GM21737 (cell line): ENCODE results near the gene CNTN5.
"Not testable (repeated sequence)": the region's sequence is repeated elsewhere in the genome, so short reads cannot be mapped to it uniquely, and the experiment has no call there.

ENCODE experiments used
- ATAC-seq: cut with Tn5 transposase; IDR thresholded peaks from one replicate; pipeline ENCODE4 v1.9.1; 2021; ENCODE audit warnings: mild to moderate bottlenecking, moderate library complexity; ENCODE audit not compliant: unreplicated experiment

The CNTN5 gene

GRCh38 chr11:99706848-99707247 is 686.1 kb downstream of the CNTN5 start:
- no peak for ATAC-seq

GRCh38 chr11:99708928-99709672 is 688.4 kb downstream of the CNTN5 start:
- no peak for ATAC-seq

- no peak for ATAC-seq
Observed at GRCh38 chr11:99716302-99716701, 695.6 kb downstream of the CNTN5 start.

- ATAC-seq = no peak
Observed at GRCh38 chr11:99718291-99718690, 697.5 kb downstream of the CNTN5 start.

GRCh38 chr11:99739464-99740089 is 718.8 kb downstream of the CNTN5 start:
- ATAC-seq = no peak

GRCh38 chr11:99742501-99742900 is 721.8 kb downstream of the CNTN5 start:
- no peak for ATAC-seq

- ATAC-seq = no peak
Observed at GRCh38 chr11:99759787-99760186, 739.0 kb downstream of the CNTN5 start.

- no peak for ATAC-seq
Observed at GRCh38 chr11:99766811-99767210, 746.1 kb downstream of the CNTN5 start.

GRCh38 chr11:99773646-99774045 is 752.9 kb downstream of the CNTN5 start:
- ATAC-seq = no peak

GRCh38 chr11:99781074-99781473 is 760.3 kb downstream of the CNTN5 start:
- no peak for ATAC-seq

GRCh38 chr11:99791354-99791753 is 770.6 kb downstream of the CNTN5 start:
- ATAC-seq = no peak

- ATAC-seq = no peak
Observed at GRCh38 chr11:99795999-99796398, 775.2 kb downstream of the CNTN5 start.

- ATAC-seq = no peak
Observed at GRCh38 chr11:99803501-99803900, 782.8 kb downstream of the CNTN5 start.

GRCh38 chr11:99812516-99812915 is 791.8 kb downstream of the CNTN5 start:
- no peak for ATAC-seq

- no peak for ATAC-seq
Observed at GRCh38 chr11:99814021-99814420, 793.3 kb downstream of the CNTN5 start.

GRCh38 chr11:99814738-99815137 is 794.0 kb downstream of the CNTN5 start:
- no peak for ATAC-seq

- ATAC-seq = no peak
Observed at GRCh38 chr11:99818991-99819390, 798.2 kb downstream of the CNTN5 start.

GRCh38 chr11:99822846-99823565 is 802.3 kb downstream of the CNTN5 start:
- ATAC-seq = no peak

- ATAC-seq = not testable (repeated sequence)
Observed at GRCh38 chr11:99836739-99837138, 816.0 kb downstream of the CNTN5 start.

- ATAC-seq = no peak
Observed at GRCh38 chr11:99841885-99842284, 821.1 kb downstream of the CNTN5 start.

- no peak for ATAC-seq
Observed at GRCh38 chr11:99865951-99866350, 845.2 kb downstream of the CNTN5 start.

GRCh38 chr11:99881610-99882009 is 860.9 kb downstream of the CNTN5 start:
- ATAC-seq = no peak
